Type B pancreatic cell (in vitro differentiated cells): ENCODE results near the gene RAI14. TPM values are rescaled to one million over a fixed set of nuclear protein-coding genes. Genes with fewer than 3 reads are reported as not detected.

Experiments used
- DNase-seq: peaks from one replicate; pipeline ENCODE4 v3.0.0; 2021; ENCODE audit warnings: mixed read lengths; ENCODE audit not compliant: unreplicated experiment; ENCODE audit errors: extremely low spot score
- H3K27ac Mint-ChIP-seq: 2 replicates; pipeline ENCODE4 v1.8.0; 2021; ENCODE audit warnings: mild to moderate bottlenecking, mixed read lengths
- H3K27me3 Mint-ChIP-seq: 2 replicates; pipeline ENCODE4 v1.8.0; 2021; ENCODE audit warnings: mixed read lengths
- H3K36me3 Mint-ChIP-seq: 2 replicates; pipeline ENCODE4 v1.8.0; 2021; ENCODE audit warnings: mixed read lengths
- H3K4me1 Mint-ChIP-seq: one replicate; pipeline ENCODE4 v1.8.0; 2021; ENCODE audit warnings: mixed read lengths; ENCODE audit not compliant: unreplicated experiment
- H3K4me3 Mint-ChIP-seq: 2 replicates; pipeline ENCODE4 v1.8.0; 2021; ENCODE audit warnings: mild to moderate bottlenecking, mixed read lengths
- H3K9me3 Mint-ChIP-seq: 2 replicates; pipeline ENCODE4 v1.8.0; 2021; ENCODE audit warnings: mixed read lengths
- CTCF ChIP-seq: fragments of 200-600 bp; sonication (generic); conservative IDR thresholded peaks from 2 replicates; pipeline ENCODE4 v1.5.0; 2021; ENCODE audit warnings: antibody characterized with exemption, mild to moderate bottlenecking
- total RNA-seq: library from RNA; stranded (reverse); gene quantifications from 2 replicates; pipeline ENCODE4 v1.2.1, GENCODE V29; 2021; ENCODE audit warnings: low replicate concordance

The RAI14 gene
- total RNA-seq, 1 donor from 2014 or later = 102 TPM

DNA sequence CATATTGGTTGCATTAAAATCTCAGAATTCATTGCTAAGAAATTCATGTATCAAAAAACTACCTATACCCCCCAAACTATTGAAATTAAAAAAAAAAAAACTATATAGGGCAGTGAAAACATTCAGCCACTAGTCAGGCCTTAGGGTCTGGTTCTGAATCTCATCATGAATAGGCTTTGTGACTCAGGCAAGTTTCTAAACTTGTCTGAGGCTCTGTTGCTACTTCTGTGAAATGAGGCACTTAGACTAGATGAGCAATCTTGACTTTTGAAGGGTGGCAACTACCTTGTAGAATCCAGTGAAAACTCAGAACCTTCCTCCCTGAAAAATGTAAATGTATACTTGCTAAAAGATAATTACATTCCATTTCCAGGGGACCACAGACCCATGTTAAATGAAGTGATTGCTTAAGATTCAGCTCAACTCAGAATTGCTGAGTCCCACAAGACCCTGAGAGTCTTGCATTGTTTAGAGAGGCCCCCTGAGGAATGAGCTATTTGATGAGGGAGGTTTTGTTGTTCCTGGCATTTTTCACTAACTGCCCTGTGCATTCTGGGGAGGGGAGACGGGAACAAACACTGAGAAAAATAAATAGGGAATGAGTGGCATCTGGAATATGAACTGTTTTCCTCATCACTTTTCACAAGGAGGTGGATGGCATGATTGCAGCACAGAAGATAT, 29.5 kb downstream of the RAI14 start:
- no peaks in the 10 kb centered on the region for H3K27me3 Mint-ChIP-seq
- no peaks in the 10 kb centered on the region for H3K9me3 Mint-ChIP-seq
- peaks cover 69% of the 10 kb centered on the region for H3K4me1 Mint-ChIP-seq
- no peak for DNase-seq
- peaks cover 25% of the 10 kb centered on the region for H3K36me3 Mint-ChIP-seq
- H3K4me3 Mint-ChIP-seq = peak overlapping the region; percentile 42
- peak overlapping the region; percentile 94 for H3K27ac Mint-ChIP-seq
- no peak for TF ChIP-seq CTCF

DNA sequence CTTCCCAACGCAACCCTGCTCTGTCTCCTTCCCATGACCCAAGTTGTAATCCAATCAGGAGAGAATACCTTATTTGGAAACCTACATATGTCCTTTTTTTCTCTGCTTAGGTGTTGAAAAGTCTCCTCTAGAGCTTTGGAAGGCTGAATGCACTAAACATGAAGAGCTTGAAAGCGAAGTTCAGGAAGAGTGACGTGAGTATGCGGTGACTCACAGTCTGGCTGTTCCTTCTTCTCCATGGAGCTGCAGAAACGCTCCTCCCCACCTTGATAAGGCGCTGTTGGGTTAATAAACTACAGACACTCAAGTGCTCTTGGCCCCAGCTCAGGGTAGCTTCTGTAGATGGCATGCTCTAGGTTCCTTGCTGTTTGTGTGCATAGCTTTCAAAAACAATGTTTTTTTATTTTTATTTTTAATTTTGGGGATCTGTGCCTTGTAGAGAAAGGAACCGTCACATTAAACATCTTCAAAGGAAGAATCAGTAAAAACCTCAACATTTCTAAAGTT, 30.7 kb downstream of the RAI14 start:
- H3K27me3 Mint-ChIP-seq = no peaks in the 10 kb centered on the region
- H3K36me3 Mint-ChIP-seq = peaks cover 24% of the 10 kb centered on the region
- DNase-seq = no peak
- H3K4me3 Mint-ChIP-seq = peak overlapping the region; percentile 67
- H3K27ac Mint-ChIP-seq = peak overlapping the region; percentile 94
- H3K9me3 Mint-ChIP-seq = no peaks in the 10 kb centered on the region
- peaks cover 68% of the 10 kb centered on the region for H3K4me1 Mint-ChIP-seq
- TF ChIP-seq CTCF = no peak

DNA sequence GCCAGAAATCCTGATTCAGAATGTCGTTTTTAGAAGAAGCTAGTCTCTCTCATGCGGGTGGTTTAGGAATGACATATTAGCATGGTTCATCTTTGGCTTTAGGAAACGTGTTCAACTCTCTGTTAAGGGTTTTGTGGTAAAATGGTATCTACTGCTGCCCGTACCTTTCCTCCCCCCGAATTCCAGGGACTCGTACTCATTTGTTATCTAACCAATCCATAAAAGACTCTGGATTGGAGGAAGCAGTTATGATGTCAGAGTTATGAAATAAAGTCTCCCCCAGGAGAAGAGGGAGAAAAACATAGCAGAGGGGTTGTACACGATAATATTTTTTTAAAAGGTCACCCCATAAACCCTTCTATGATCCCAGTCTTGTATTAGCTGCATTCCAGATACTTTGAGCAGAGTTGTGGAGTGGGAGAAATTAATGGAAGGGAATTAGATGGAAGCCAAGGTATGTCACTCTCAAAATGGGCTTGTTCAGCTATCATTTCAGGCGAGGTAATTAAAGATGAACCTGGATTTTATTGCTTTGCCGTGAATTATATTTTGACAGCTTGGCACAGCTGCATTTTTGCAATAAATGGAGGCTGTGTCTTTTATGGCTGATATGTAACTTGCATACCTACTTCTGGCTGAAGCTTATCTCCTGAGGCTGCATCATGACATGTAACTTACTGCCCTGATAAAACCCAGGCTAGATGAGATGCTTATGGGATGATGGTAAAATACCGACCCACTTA, 31.3 kb downstream of the RAI14 start:
- no peak for TF ChIP-seq CTCF
- Mint-ChIP-seq H3K27ac (peak overlapping the region; percentile 94), H3K4me1 (peaks cover 66% of the 10 kb centered on the region), H3K9me3 (no peaks in the 10 kb centered on the region), H3K36me3 (peaks cover 24% of the 10 kb centered on the region), H3K27me3 (no peaks in the 10 kb centered on the region), H3K4me3 (peak overlapping the region; percentile 23)
- DNase-seq = no peak

DNA sequence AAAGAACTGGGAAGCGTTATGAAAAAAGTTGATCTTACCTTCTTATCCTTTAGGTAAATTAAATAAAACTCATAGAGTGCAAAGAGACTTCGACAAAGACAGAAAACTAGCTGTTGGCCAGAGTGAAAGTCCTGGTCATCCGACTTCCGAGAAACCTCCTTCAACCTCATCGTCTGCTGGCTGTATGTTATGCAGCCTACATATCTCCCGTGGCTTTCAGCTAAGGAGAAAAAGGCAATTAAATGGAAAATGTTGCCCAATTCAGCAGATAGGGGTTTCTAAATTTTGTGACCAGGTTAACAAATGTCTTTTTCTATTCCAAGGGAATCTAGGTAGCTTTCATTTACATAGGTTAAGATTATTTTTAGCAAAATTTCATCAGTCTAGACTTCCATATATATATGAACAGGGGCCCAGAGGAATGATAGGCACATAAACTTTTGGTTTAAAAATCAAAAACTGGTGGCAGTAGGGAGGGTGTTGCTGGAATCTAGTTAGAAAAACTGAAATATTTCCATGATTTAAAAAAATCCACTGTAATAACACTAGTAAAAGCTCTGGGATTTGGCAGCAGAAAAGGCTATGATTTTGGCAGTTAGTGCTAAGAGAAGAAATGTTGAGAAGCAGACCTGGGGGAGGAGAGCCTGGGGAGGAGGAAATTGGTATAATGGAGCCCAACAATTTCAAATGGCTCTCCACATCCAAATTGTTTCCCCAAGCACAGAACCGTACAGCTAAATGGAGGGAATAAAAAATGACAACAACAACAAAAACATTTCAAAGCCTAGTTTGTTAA, 32.1 kb downstream of the RAI14 start:
- no peak for DNase-seq
- Mint-ChIP-seq H3K4me3 (no peak overlapping the region), H3K9me3 (no peaks in the 10 kb centered on the region), H3K4me1 (peaks cover 58% of the 10 kb centered on the region), H3K27me3 (no peaks in the 10 kb centered on the region), H3K36me3 (peaks cover 21% of the 10 kb centered on the region), H3K27ac (peak overlapping the region; percentile 34)
- no peak for TF ChIP-seq CTCF

DNA sequence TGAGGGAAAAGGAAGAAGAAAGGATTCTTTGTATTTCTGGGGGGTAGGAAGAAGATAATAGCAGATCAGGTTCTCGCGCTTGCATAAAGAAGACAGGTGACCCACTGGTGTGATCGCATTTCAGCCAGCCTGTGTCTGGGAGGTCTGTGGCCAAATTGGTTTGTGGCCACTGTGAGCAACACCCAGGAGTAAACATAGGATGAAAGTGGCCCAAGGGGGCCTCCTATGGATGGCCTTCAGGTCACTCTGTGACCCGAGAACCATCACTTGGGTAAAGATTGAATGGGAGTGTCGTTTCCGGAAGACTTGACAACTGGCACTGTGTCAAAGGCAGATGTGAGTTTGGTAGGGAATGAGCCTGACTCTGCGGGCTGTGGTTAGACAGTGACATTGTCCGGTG, 34.2 kb downstream of the RAI14 start:
- H3K4me1 Mint-ChIP-seq = peaks cover 54% of the 10 kb centered on the region
- peak overlapping the region; percentile 11 for H3K27ac Mint-ChIP-seq
- DNase-seq = no peak
- H3K4me3 Mint-ChIP-seq = no peak overlapping the region
- no peaks in the 10 kb centered on the region for H3K9me3 Mint-ChIP-seq
- peaks cover 27% of the 10 kb centered on the region for H3K36me3 Mint-ChIP-seq
- no peaks in the 10 kb centered on the region for H3K27me3 Mint-ChIP-seq
- no peak for TF ChIP-seq CTCF
